H1 (cell line): ENCODE results near the gene ZNF212.

ENCODE experiments used
- CTCF ChIP-seq, 3 experiments: IDR thresholded peaks; 1 replicate in 2 of 3; 2 replicates in 1 of 3; pipeline versions ENCODE4 v1.5.1 to v1.6.1; 2011; ENCODE audit warnings: low read length in 3 of 3, mild to moderate bottlenecking in 3 of 3, inconsistent platforms in 2 of 3, low read depth in 1 of 3, moderate library complexity in 1 of 3; ENCODE audit not compliant: insufficient read depth in 1 of 3; ENCODE audit errors: control extremely low read depth in 1 of 3
- EZH2 ChIP-seq: fragments of 200-600 bp; sonication (generic); IDR thresholded peaks from 2 replicates; pipeline ENCODE4 v1.7.1; 2012; ENCODE audit warnings: low read depth, mild to moderate bottlenecking, moderate library complexity, low read length, inconsistent platforms; ENCODE audit not compliant: severe bottlenecking
- GABPA ChIP-seq: IDR thresholded peaks from 2 replicates; pipeline ENCODE4 v1.6.1; 2011; ENCODE audit warnings: mild to moderate bottlenecking, low read length, moderate library complexity, borderline replicate concordance; ENCODE audit not compliant: insufficient read depth
- MAX ChIP-seq: IDR thresholded peaks from 2 replicates; pipeline ENCODE4 v1.6.1; 2012; ENCODE audit warnings: inconsistent platforms
- POLR2A ChIP-seq, 2 experiments: IDR thresholded peaks; 1 replicate in 1 of 2; 2 replicates in 1 of 2; pipeline ENCODE4 v1.6.1; 2011; ENCODE audit warnings: low read depth in 2 of 2, low read length in 2 of 2, mild to moderate bottlenecking in 2 of 2; ENCODE audit errors: control extremely low read depth in 1 of 2
- RXRA ChIP-seq: IDR thresholded peaks from 2 replicates; pipeline ENCODE4 v1.6.1; 2011; ENCODE audit warnings: low read depth, mild to moderate bottlenecking, low read length, moderate library complexity; ENCODE audit not compliant: insufficient read depth
- SP1 ChIP-seq: IDR thresholded peaks from 2 replicates; pipeline ENCODE4 v1.6.1; 2011; ENCODE audit warnings: low read depth, low read length

- TF ChIP-seq POLR2A (IDR thresholded peaks at IDR 0.05; ENCODE audit: control extremely low read depth in 1 of 2, low read depth in 2 of 2, low read length in 2 of 2) = peak in 1 of 2 experiments; percentile 5; a peak in 1 of 3 replicates
- no peak for TF ChIP-seq SP1
- no peak for TF ChIP-seq GABPA
- no peak for TF ChIP-seq CTCF (IDR thresholded peaks at IDR 0.05; ENCODE audit: control extremely low read depth in 1 of 3, insufficient read depth in 1 of 3, low read depth in 1 of 3, low read length in 3 of 3)
- no peak for TF ChIP-seq MAX
- TF ChIP-seq RXRA = no peak
- no peak for TF ChIP-seq EZH2
Observed at GRCh38 chr7:149285603-149286002, 46.2 kb downstream of the ZNF212 start.
